ENCODE results near the gene ZFYVE9.
"Not testable (repeated sequence)": the region's sequence is repeated elsewhere in the genome, so short reads cannot be mapped to it uniquely, and the experiment has no call there.

ZFYVE9 gene

GRCh38 chr1:52368383-52369172 lies 226.7 kb downstream of the ZFYVE9 start:
- peak; percentile 36 for DNase-seq (ENCODE audit: low spot score)

GRCh38 chr1:52369851-52370250 lies 228.0 kb downstream of the ZFYVE9 start:
- not testable (repeated sequence) for DNase-seq (ENCODE audit: low spot score)

- DNase-seq (ENCODE audit: low spot score), result no peak
These were observed 243.5 kb downstream of the ZFYVE9 start for GRCh38 chr1:52385376-52385775.

GRCh38 chr1:52386458-52386857 lies 244.6 kb downstream of the ZFYVE9 start:
- no peak for DNase-seq (ENCODE audit: low spot score)

- no peak for DNase-seq (ENCODE audit: low spot score)
These were observed 251.3 kb downstream of the ZFYVE9 start for GRCh38 chr1:52393174-52393573.

All from kidney capillary endothelial cell (primary cell).